GM12878 (cell line): ENCODE results near the gene GIMAP2. TPM values are rescaled to one million over a fixed set of nuclear protein-coding genes. Genes with fewer than 3 reads are reported as not detected.

Experiments
- ATAC-seq: fragments of 200-7000 bp; cut with Tn5 transposase; 3 replicates; pipeline ENCODE4 v1.9.1; 2020; ENCODE audit warnings: mild to moderate bottlenecking, moderate library complexity
- BruUV-seq: library from RNA; stranded (reverse); fragments of 400-500 nt; replicated peaks from 2 replicates; lab custom pipeline; 2021; lab: Mats Ljungman, UMichigan
- CTCF ChIA-PET: fragments of 300-600 bp; sonication (Branson Sonifier 250); formaldehyde crosslinking; extraction: SDS; loops from one replicate; lab custom pipeline; 2021; ENCODE audit warnings: inconsistent platforms; lab: Yijun Ruan, JAX
- POLR2A ChIA-PET: fragments of 350-600 bp; formaldehyde crosslinking; extraction: SDS; loops from one replicate; lab custom pipeline; 2021; ENCODE audit warnings: inconsistent platforms; lab: Charles Lee
- RAD21 ChIA-PET: fragments of 300-600 bp; sonication (Branson Sonifier 250); formaldehyde crosslinking; loops from one replicate; lab custom pipeline; 2023; ENCODE audit warnings: antibody characterized with exemption; ENCODE audit not compliant: unreplicated experiment; lab: Charles Lee
- SMC1A ChIA-PET: fragments of 300-600 bp; sonication (Branson Sonifier 250); formaldehyde crosslinking; loops from one replicate; lab custom pipeline; 2023; ENCODE audit not compliant: unreplicated experiment, uncharacterized antibody; lab: Charles Lee
- DNase-seq: peaks from one replicate; pipeline ENCODE4 v3.0.0-alpha.2; 2011; ENCODE audit warnings: low read depth, low spot score
- FAIRE-seq: peaks from 3 replicates; lab custom pipeline; 2011; peaks lifted over from hg19 to GRCh38; lab: Jason Lieb, UNC
- H2AFZ ChIP-seq: 2 replicates; pipeline ENCODE4 v1.6.0; 2011; ENCODE audit warnings: low read depth, low read length, control low read depth; ENCODE audit not compliant: control insufficient read depth
- H3K27ac ChIP-seq: 2 replicates; pipeline ENCODE4 v1.5.1; 2011; ENCODE audit warnings: control low read depth; ENCODE audit not compliant: control insufficient read depth, insufficient read depth
- H3K27me3 ChIP-seq, 2 experiments: replicated peaks in 1 of 2; 2 replicates each; pipeline versions ENCODE4 v1.6.0 to v1.6.1; 2011; ENCODE audit warnings: low read length in 1 of 2; ENCODE audit not compliant: control insufficient read depth in 2 of 2, insufficient read depth in 2 of 2
- H3K36me3 ChIP-seq, 2 experiments: 2 replicates each; pipeline ENCODE4 v1.5.1; 2011; ENCODE audit warnings: low read length in 1 of 2; ENCODE audit not compliant: control insufficient read depth in 2 of 2, insufficient read depth in 2 of 2
- H3K4me1 ChIP-seq: 2 replicates; pipeline ENCODE4 v1.6.1; 2011; ENCODE audit warnings: mild to moderate bottlenecking, low read length, moderate library complexity, mixed read lengths; ENCODE audit not compliant: control insufficient read depth, insufficient read depth
- H3K4me2 ChIP-seq: 2 replicates; pipeline ENCODE4 v1.6.0; 2011; ENCODE audit warnings: control low read depth; ENCODE audit not compliant: control insufficient read depth, insufficient read depth
- H3K4me3 ChIP-seq: fragments of 200-600 bp; sonication (generic); 2 replicates; pipeline ENCODE4 v1.5.1; 2016
- H3K79me2 ChIP-seq: 2 replicates; pipeline ENCODE4 v1.6.0; 2011; ENCODE audit warnings: low read length; ENCODE audit not compliant: control insufficient read depth, insufficient read depth
- H3K9ac ChIP-seq: 2 replicates; pipeline ENCODE4 v1.8.0; 2011; ENCODE audit warnings: low read length, control low read depth, mixed read lengths; ENCODE audit not compliant: control insufficient read depth, insufficient read depth
- H3K9me3 ChIP-seq: replicated peaks from 3 replicates; pipeline ENCODE4 v1.5.1; 2011; ENCODE audit warnings: mild to moderate bottlenecking, low read length; ENCODE audit not compliant: control insufficient read depth, insufficient read depth
- H4K20me1 ChIP-seq: 2 replicates; pipeline ENCODE4 v1.6.0; 2011; ENCODE audit not compliant: control insufficient read depth, insufficient read depth
- BACH1 ChIP-seq: fragments of 450-650 bp; IDR thresholded peaks from 2 replicates; pipeline ENCODE4 v1.6.1; 2017; ENCODE audit warnings: mild to moderate bottlenecking, borderline replicate concordance
- BMI1 ChIP-seq: fragments of 450-650 bp; IDR thresholded peaks from 2 replicates; pipeline ENCODE4 v1.6.1; 2016; ENCODE audit warnings: mild to moderate bottlenecking, moderate library complexity, borderline replicate concordance
- BRCA1 ChIP-seq: IDR thresholded peaks from 2 replicates; pipeline ENCODE4 v1.6.1; 2011; ENCODE audit warnings: low read depth, low read length, improper control_type of control experiment
- CBFB ChIP-seq: IDR thresholded peaks from 2 replicates; pipeline ENCODE4 v1.6.1; 2016; ENCODE audit warnings: antibody characterized with exemption, low read depth
- CHD2 ChIP-seq: IDR thresholded peaks from 2 replicates; pipeline ENCODE4 v1.6.1; 2011; ENCODE audit warnings: low read depth, low read length, improper control_type of control experiment, borderline replicate concordance
- CREB1 ChIP-seq: IDR thresholded peaks from 2 replicates; pipeline ENCODE4 v1.6.1; 2012; ENCODE audit warnings: low read depth, mild to moderate bottlenecking, inconsistent platforms
- E2F8 ChIP-seq: fragments of 450-650 bp; IDR thresholded peaks from 2 replicates; pipeline ENCODE4 v1.6.1; 2018; ENCODE audit warnings: mild to moderate bottlenecking, low read depth, moderate library complexity; ENCODE audit not compliant: partially characterized antibody
- EGR1 ChIP-seq, 2 experiments: IDR thresholded peaks; 1 replicate in 1 of 2; 2 replicates in 1 of 2; pipeline ENCODE4 v1.6.1; 2011 to 2012; ENCODE audit warnings: low read depth in 2 of 2, low read length in 2 of 2, borderline replicate concordance in 1 of 2, mild to moderate bottlenecking in 1 of 2, moderate library complexity in 1 of 2
- ETV6 ChIP-seq, 2 experiments: fragments of 450-650 bp in 1 of 2; IDR thresholded peaks in 1 of 2; conservative IDR thresholded peaks in 1 of 2; 2 replicates each; pipeline ENCODE4 v1.6.1; 2014; ENCODE audit warnings: antibody characterized with exemption in 1 of 2, borderline replicate concordance in 1 of 2, low read depth in 1 of 2, mild to moderate bottlenecking in 1 of 2, moderate library complexity in 1 of 2
- FOXK2 ChIP-seq: fragments of 450-650 bp; IDR thresholded peaks from 2 replicates; pipeline ENCODE4 v1.6.1; 2017; ENCODE audit warnings: mild to moderate bottlenecking, moderate library complexity
- HDGF ChIP-seq: fragments of 450-650 bp; IDR thresholded peaks from 2 replicates; pipeline ENCODE4 v1.6.1; 2016; ENCODE audit warnings: antibody characterized with exemption
- IRF4 ChIP-seq: IDR thresholded peaks from 2 replicates; pipeline ENCODE4 v1.6.1; 2011; ENCODE audit warnings: low read depth, low read length
- JUNB ChIP-seq: IDR thresholded peaks from 2 replicates; pipeline ENCODE4 v1.6.1; 2016; ENCODE audit warnings: antibody characterized with exemption, mild to moderate bottlenecking
- JUND ChIP-seq: IDR thresholded peaks from 2 replicates; pipeline ENCODE4 v1.6.1; 2012; ENCODE audit warnings: low read depth, mild to moderate bottlenecking, low read length, improper control_type of control experiment, moderate library complexity
- MTA2 ChIP-seq: fragments of 450-650 bp; IDR thresholded peaks from 2 replicates; pipeline ENCODE4 v1.6.1; 2016; ENCODE audit warnings: low read depth, mild to moderate bottlenecking, moderate library complexity
- MTA3 ChIP-seq: IDR thresholded peaks from 2 replicates; pipeline ENCODE4 v1.6.1; 2012; ENCODE audit warnings: low read length, inconsistent platforms, borderline replicate concordance
- PML ChIP-seq: IDR thresholded peaks from 2 replicates; pipeline ENCODE4 v1.6.1; 2012; ENCODE audit warnings: low read length, inconsistent platforms
- RBBP5 ChIP-seq: fragments of 200-600 bp; sonication (generic); conservative IDR thresholded peaks from 2 replicates; pipeline ENCODE4 v1.6.1; 2016
- SMAD1 ChIP-seq: fragments of 450-650 bp; IDR thresholded peaks from 2 replicates; pipeline ENCODE4 v1.6.1; 2018; ENCODE audit warnings: mild to moderate bottlenecking, low read depth; ENCODE audit not compliant: partially characterized antibody
- SMAD5 ChIP-seq: IDR thresholded peaks from 2 replicates; pipeline ENCODE4 v1.6.1; 2016; ENCODE audit warnings: antibody characterized with exemption, low read depth
- SREBF1 ChIP-seq: IDR thresholded peaks from 2 replicates; pipeline ENCODE4 v1.6.1; 2012; ENCODE audit warnings: mild to moderate bottlenecking, low read length
- TCF7 ChIP-seq: IDR thresholded peaks from 2 replicates; pipeline ENCODE4 v1.6.1; 2014; ENCODE audit warnings: antibody characterized with exemption, borderline replicate concordance
- WGBS: methylation state at CpG from one replicate; pipeline ENCODE4 v1.1.6; 2016; ENCODE audit warnings: low lambda C conversion rate; ENCODE audit not compliant: insufficient replicate concordance, insufficient coverage; ENCODE audit errors: missing lambda C conversion rate; 5-methylcytosine and 5-hydroxymethylcytosine counted together
- in situ Hi-C: fragments of 300-500 bp; cut with MboI; formaldehyde crosslinking; loops from 9 replicates; pipeline ENCODE4 v1.14.3; 2018; ENCODE audit warnings: mixed read lengths
- intact Hi-C: fragments of 100-400 bp; cut with micrococcal nuclease; formaldehyde crosslinking; loops from one replicate; pipeline ENCODE4 v1.14.2; 2022; ENCODE audit not compliant: unreplicated experiment
- polyA plus RNA-seq, 11 experiments: library from polyadenylated mRNA; depleted of rRNA in 4 of 11; unstranded in 6 of 11; stranded (reverse) in 5 of 11; fragments of >200 nt; fragmentation: Nextera tagmentation in 4 of 11; fragmentation: Illumina TruSeq in 1 of 11; extraction: Ambion mirVana in 4 of 11; extraction: Trizol in 1 of 11; gene quantifications; 1 replicate in 1 of 11; 2 replicates in 10 of 11; pipeline versions ENCODE4 v1.2.1 to v1.2.3, GENCODE V29; 2011 to 2016; ENCODE audit warnings: inconsistent platforms in 2 of 11, missing spikeins in 2 of 11, low read depth in 1 of 11
- total RNA-seq, 4 experiments: library from RNA; depleted of rRNA in 3 of 4; stranded (reverse); fragments of >200 nt in 3 of 4; fragmentation: Illumina TruSeq in 1 of 4; extraction: Trizol in 1 of 4; gene quantifications; 2 replicates each; pipeline versions ENCODE4 v1.2.1 to v1.2.3, GENCODE V29; 2013 to 2021

Gene GIMAP2
- total and polyA plus RNA-seq, 10 of the 15 experiments (the other 5 are each of a cell fraction or from before 2014, with no cell fraction given) = 21.3 to 102 (median 31.8) TPM

- TF ChIP-seq RBBP5 = no peak
- no peak for TF ChIP-seq SMAD1
- TF ChIP-seq SMAD5 = no peak
- no peak for TF ChIP-seq CBFB
- TF ChIP-seq JUND = no peak
- TF ChIP-seq JUNB = no peak
- TF ChIP-seq SREBF1 = no peak
- TF ChIP-seq EGR1 (IDR thresholded peaks at IDR 0.05; ENCODE audit: borderline replicate concordance in 1 of 2, low read depth in 2 of 2, low read length in 2 of 2) = no peak
Measured at GRCh38 chr7:150654692-150655091, 30.8 kb upstream of the GIMAP2 start (continued).

- intact Hi-C loops (no loop called here), in situ Hi-C loops (no loop called here)
- POLR2A ChIA-PET = no interaction called here
- ATAC-seq (no peak), DNase-seq (no peak), FAIRE-seq (no peak)
- SMC1A ChIA-PET = interaction anchor here (0.9 kb wide), 1 partner anchor 18 kb away, joined by 4 read pairs; no protein-coding TSS in a partner anchor
- Histone ChIP-seq H4K20me1 (no peaks in the 10 kb centered on the region), H3K27ac (no peak overlapping the region), H3K4me2 (no peak overlapping the region), H3K36me3 (no peaks in the 10 kb centered on the region; a peak in 1 of 4 replicates), H3K9me3 (peaks cover 4% of the 10 kb centered on the region; the same call in 2 of the 3 replicates), H3K27me3 (no peaks in the 10 kb centered on the region), H3K79me2 (no peaks in the 10 kb centered on the region), H3K4me3 (no peak overlapping the region), H2AFZ (no peak overlapping the region), H3K4me1 (no peaks in the 10 kb centered on the region; the same call in 1 of the 2 replicates), H3K9ac (no peak overlapping the region)
- 87% methylated on average over 5 of the region's 5 CpGs for WGBS
- RAD21 ChIA-PET = no interaction called here
- CTCF ChIA-PET = interaction anchor here (1.2 kb wide), 1 partner anchor 12 kb away, joined by 4 read pairs; no protein-coding TSS in a partner anchor
- BruUV-seq = no TSS peak
- TF ChIP-seq HDGF (no peak), MTA2 (no peak), TCF7 (no peak), ETV6 (conservative IDR thresholded peaks at IDR 0.05 in 1 of 2, IDR thresholded peaks at IDR 0.05 in 1 of 2; ENCODE audit: borderline replicate concordance in 1 of 2, low read depth in 1 of 2) (no peak), BMI1 (no peak), IRF4 (no peak), BACH1 (no peak), FOXK2 (no peak), PML (no peak), MTA3 (no peak), E2F8 (no peak), CHD2 (no peak), SREBF1 (no peak), CREB1 (no peak), BRCA1 (no peak)
Measured at GRCh38 chr7:150656047-150656446, 29.5 kb upstream of the GIMAP2 start.
